SU-DHL-6 (cell line): ENCODE data around the gene ARHGEF39.

Experiments
- CTCF ChIP-seq: fragments of 200-600 bp; sonication (generic); IDR thresholded peaks from one replicate; pipeline ENCODE4 v1.5.1; 2017; ENCODE audit warnings: antibody characterized with exemption, mild to moderate bottlenecking, low read length, moderate library complexity; ENCODE audit not compliant: insufficient read depth, poor library complexity, severe bottlenecking
- EZH2phosphoT487 ChIP-seq: fragments of 200-600 bp; sonication (generic), shearing (Covaris generic); conservative IDR thresholded peaks from 2 replicates; pipeline ENCODE4 v1.6.1; 2018; ENCODE audit warnings: mild to moderate bottlenecking, antibody characterized with exemption, low read length, moderate library complexity, mixed read lengths

- TF ChIP-seq CTCF = no peak
- TF ChIP-seq EZH2phosphoT487 = no peak
Measured at GRCh38 chr9:35657546-35658136, 7.4 kb downstream of the ARHGEF39 start, which contains the start of gene RMRP.
